K562 (cell line): ENCODE data around the gene ZBTB48. TPM values are rescaled to one million over a fixed set of nuclear protein-coding genes. Genes with fewer than 3 reads are reported as not detected.

Experiments used
- ATF2 ChIP-seq: sonication (generic); formaldehyde crosslinking; IDR thresholded peaks from 2 replicates; pipeline ENCODE4 v1.8.1; 2022; ENCODE audit warnings: missing genetic modification reagents
- CBFB ChIP-seq: sonication (generic); formaldehyde crosslinking; IDR thresholded peaks from 2 replicates; pipeline ENCODE4 v1.4.0; 2020; ENCODE audit warnings: mild to moderate bottlenecking, missing genetic modification reagents
- CC2D1A ChIP-seq: fragments of 450-650 bp; IDR thresholded peaks from 2 replicates; pipeline ENCODE4 v1.6.1; 2017; ENCODE audit warnings: mild to moderate bottlenecking
- CREB1 ChIP-seq, 2 experiments: sonication (generic) in 1 of 2; formaldehyde crosslinking in 1 of 2; IDR thresholded peaks; 2 replicates each; pipeline versions ENCODE4 v1.6.1 to v1.8.0; 2012 to 2022; ENCODE audit warnings: inconsistent platforms in 1 of 2, mild to moderate bottlenecking in 1 of 2, missing genetic modification reagents in 1 of 2, moderate library complexity in 1 of 2
- ELF2 ChIP-seq: fragments of 250-450 bp; sonication (Bioruptor Pico); IDR thresholded peaks from 2 replicates; pipeline ENCODE4 v1.5.0; 2021; ENCODE audit warnings: mild to moderate bottlenecking
- MAX ChIP-seq: sonication (generic); formaldehyde crosslinking; IDR thresholded peaks from 2 replicates; pipeline ENCODE4 v1.9.0; 2022; ENCODE audit warnings: mild to moderate bottlenecking, missing genetic modification reagents
- NR2C1 ChIP-seq, 2 experiments: fragments of 450-650 bp; IDR thresholded peaks; 2 replicates each; pipeline ENCODE4 v1.6.1; 2017; ENCODE audit warnings: mild to moderate bottlenecking in 2 of 2, antibody characterized with exemption in 1 of 2, inconsistent platforms in 1 of 2, missing compliant biosample characterization in 1 of 2, missing genetic modification characterization in 1 of 2
- RBFOX2 ChIP-seq: fragments of 200-400 bp; formaldehyde crosslinking; IDR thresholded peaks from 2 replicates; pipeline ENCODE4 v1.6.1; 2017; ENCODE audit warnings: low read depth, mild to moderate bottlenecking, low read length, moderate library complexity
- SMAD1 ChIP-seq: fragments of 150-350 bp; IDR thresholded peaks from 2 replicates; pipeline ENCODE4 v1.6.1; 2014; ENCODE audit warnings: low read length, low read depth; ENCODE audit not compliant: partially characterized antibody
- ZBTB12 ChIP-seq: fragments of 250-450 bp; sonication (Bioruptor Pico); IDR thresholded peaks from 2 replicates; pipeline ENCODE4 v1.4.0; 2020
- ZNF57 ChIP-seq: fragments of 450-650 bp; formaldehyde crosslinking; IDR thresholded peaks from 2 replicates; pipeline ENCODE4 v1.4.0; 2020; ENCODE audit warnings: mild to moderate bottlenecking, moderate library complexity
- polyA plus RNA-seq, 8 experiments: library from polyadenylated mRNA; depleted of rRNA in 4 of 8; stranded (reverse) in 5 of 8; unstranded in 3 of 8; fragments of >200 nt; fragmentation: Nextera tagmentation in 2 of 8; fragmentation: Illumina TruSeq in 1 of 8; extraction: Ambion mirVana in 2 of 8; extraction: Trizol in 1 of 8; gene quantifications; 2 replicates each; pipeline versions ENCODE4 v1.2.1 to v1.2.3, GENCODE V29; 2011 to 2014; ENCODE audit warnings: inconsistent platforms in 1 of 8, missing spikeins in 1 of 8
- total RNA-seq, 7 experiments: library from RNA; depleted of rRNA in 6 of 7; stranded (reverse); fragments of >200 nt in 6 of 7; fragmentation: Illumina TruSeq in 2 of 7; extraction: Trizol in 2 of 7; gene quantifications; 2 replicates each; pipeline versions ENCODE4 v1.2.1 to v1.2.3, GENCODE V29; 2011 to 2021; ENCODE audit warnings: low replicate concordance in 1 of 7

The ZBTB48 gene
- total and polyA plus RNA-seq, 9 of the 15 experiments (the other 6 are each of a cell fraction or from before 2014, with no cell fraction given): 1.9 to 66.9 (median 29.5) TPM

GRCh38 chr1:6601049-6601922 is 21.5 kb downstream of the ZBTB48 start (continued):
- TF ChIP-seq CC2D1A (no peak), ZNF57 (no peak), MAX (CRISPR knock-in tag) (peak; percentile 88; the same call in 1 of the 2 replicates), SMAD1 (peak; percentile 61), ELF2 (CRISPR knock-in tag) (no peak), CREB1 (IDR thresholded peaks at IDR 0.05) (peak; percentile 82), CREB1 (CRISPR knock-in tag; IDR thresholded peaks at IDR 0.05) (peak; percentile 77), RBFOX2 (peak; percentile 56), ZBTB12 (CRISPR knock-in tag) (peak; percentile 14; the same call in 1 of the 2 replicates), ATF2 (CRISPR knock-in tag) (no peak), NR2C1 (IDR thresholded peaks at IDR 0.05) (no peak), NR2C1 (tag; IDR thresholded peaks at IDR 0.05) (0 out of 2 replicates have a peak, but pooled peaks have one; percentile 30), CBFB (CRISPR knock-in tag) (peak; percentile 29; the same call in 1 of the 2 replicates)
- TF ChIP-seq, all 486 proteins: peak for 130
